ENCODE data around the gene LENG1. TPM values are rescaled to one million over a fixed set of nuclear protein-coding genes. Genes with fewer than 3 reads are reported as not detected.
A peak's percentile ranks its signal among the peaks of the same experiment; 100 is the strongest.

LENG1 gene
- total and polyA plus RNA-seq, 9 of the 15 experiments (the other 6 are each of a cell fraction or from before 2014, with no cell fraction given), result 0.30 to 10.5 (median 4.7) TPM

DNA sequence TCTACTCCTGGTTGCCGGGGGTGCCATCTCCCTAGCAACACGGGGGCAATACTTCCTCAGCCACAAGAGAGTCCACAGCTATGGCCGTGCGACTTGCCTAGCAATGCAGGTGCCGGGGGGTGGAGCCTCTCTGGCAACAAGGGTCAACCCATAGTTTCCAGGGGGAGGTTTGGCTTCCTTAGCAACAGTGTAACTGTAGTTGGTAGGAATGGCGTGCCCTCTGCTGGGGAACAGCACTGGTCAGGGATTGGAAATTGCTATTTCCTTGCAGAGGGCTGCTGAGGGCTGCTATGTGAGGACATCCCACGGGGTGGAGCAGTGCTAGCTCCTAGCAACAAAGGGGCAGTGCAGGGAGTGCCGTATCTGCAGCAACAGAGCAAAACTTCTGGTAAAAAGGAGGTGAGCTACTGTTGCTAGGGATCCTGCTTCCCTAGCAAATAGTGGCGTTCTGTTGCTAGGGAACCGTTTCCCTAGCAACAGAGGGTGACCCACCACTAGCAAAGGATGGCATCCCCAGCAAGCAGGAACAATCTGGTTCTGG is 20.5 kb upstream of the LENG1 start:
- TF ChIP-seq BMI1 (IDR thresholded peaks at IDR 0.05; ENCODE audit: low read length) (peak; percentile 47; the same call in 1 of the 2 replicates), RCOR1 (IDR thresholded peaks at IDR 0.05; ENCODE audit: borderline replicate concordance in 1 of 2, low read depth in 2 of 2, low read length in 2 of 2) (peak in 1 of 2 experiments; percentile 54; a peak in 1 of 4 replicates), MYNN (IDR thresholded peaks at IDR 0.05) (peak; percentile 99), MYNN (CRISPR knock-in tag; IDR thresholded peaks at IDR 0.05) (peak; percentile 82; the same call in 1 of the 2 replicates), KDM1A (IDR thresholded peaks at IDR 0.05) (peak in 1 of 2 experiments; percentile 27; a peak in 1 of 4 replicates), MXI1 (IDR thresholded peaks at IDR 0.05; ENCODE audit: low read depth, low read length) (peak; percentile 90), TOE1 (IDR thresholded peaks at IDR 0.05; ENCODE audit: borderline replicate concordance) (no peak), TOE1 (CRISPR knock-in tag; IDR thresholded peaks at IDR 0.05; ENCODE audit: borderline replicate concordance, low read depth) (no peak), CTBP1 (IDR thresholded peaks at IDR 0.05; ENCODE audit: borderline replicate concordance) (0 out of 2 replicates have a peak, but pooled peaks have one; percentile 26), GATA2 (CRISPR knock-in tag; IDR thresholded peaks at IDR 0.05) (no peak), ZNF12 (CRISPR knock-in tag; IDR thresholded peaks at IDR 0.05) (0 out of 2 replicates have a peak, but pooled peaks have one; percentile 27), FOXJ2 (tag; IDR thresholded peaks at IDR 0.05) (peak; percentile 76), POLR3A (IDR thresholded peaks at IDR 0.05; ENCODE audit: borderline replicate concordance, extremely low read depth, insufficient read depth, insufficient read length) (no peak), RFX1 (IDR thresholded peaks at IDR 0.05) (peak; percentile 97)
- TF ChIP-seq, protein P1, sequence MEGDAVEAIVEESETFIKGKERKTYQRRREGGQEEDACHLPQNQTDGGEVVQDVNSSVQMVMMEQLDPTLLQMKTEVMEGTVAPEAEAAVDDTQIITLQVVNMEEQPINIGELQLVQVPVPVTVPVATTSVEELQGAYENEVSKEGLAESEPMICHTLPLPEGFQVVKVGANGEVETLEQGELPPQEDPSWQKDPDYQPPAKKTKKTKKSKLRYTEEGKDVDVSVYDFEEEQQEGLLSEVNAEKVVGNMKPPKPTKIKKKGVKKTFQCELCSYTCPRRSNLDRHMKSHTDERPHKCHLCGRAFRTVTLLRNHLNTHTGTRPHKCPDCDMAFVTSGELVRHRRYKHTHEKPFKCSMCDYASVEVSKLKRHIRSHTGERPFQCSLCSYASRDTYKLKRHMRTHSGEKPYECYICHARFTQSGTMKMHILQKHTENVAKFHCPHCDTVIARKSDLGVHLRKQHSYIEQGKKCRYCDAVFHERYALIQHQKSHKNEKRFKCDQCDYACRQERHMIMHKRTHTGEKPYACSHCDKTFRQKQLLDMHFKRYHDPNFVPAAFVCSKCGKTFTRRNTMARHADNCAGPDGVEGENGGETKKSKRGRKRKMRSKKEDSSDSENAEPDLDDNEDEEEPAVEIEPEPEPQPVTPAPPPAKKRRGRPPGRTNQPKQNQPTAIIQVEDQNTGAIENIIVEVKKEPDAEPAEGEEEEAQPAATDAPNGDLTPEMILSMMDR (IDR thresholded peaks at IDR 0.05 in 2 of 3, conservative IDR thresholded peaks at IDR 0.05 in 1 of 3; ENCODE audit: insufficient read depth in 2 of 3, low read depth in 1 of 3, low read length in 3 of 3), result peak in 2 of 3 experiments; percentile 23 to 43; a peak in 3 of 6 replicates
- Histone ChIP-seq H3K4me2 (ENCODE audit: insufficient read depth, low read length) (no peak overlapping the region), H2AFZ (ENCODE audit: low read depth, low read length) (no peak overlapping the region), H3K4me1 (replicated peaks in 1 of 2; ENCODE audit: control insufficient read depth in 2 of 2, insufficient read depth in 2 of 2, low read length in 2 of 2) (peaks cover 0 to 13% of the 10 kb centered on the region in 2 experiments; a peak in 2 of 5 replicates), H3K9me1 (ENCODE audit: control insufficient read depth, insufficient read depth, low read length) (peaks cover 3% of the 10 kb centered on the region), H3K9ac (ENCODE audit: insufficient read depth in 1 of 2, low read depth in 2 of 2, low read length in 2 of 2) (no peak overlapping the region), H3K9me3 (replicated peaks; ENCODE audit: control insufficient read depth, insufficient read depth, low read depth, low read length) (no peaks in the 10 kb centered on the region), H3K36me3 (ENCODE audit: control insufficient read depth, insufficient read depth, low read length) (peaks cover 63% of the 10 kb centered on the region; the same call in 2 of the 3 replicates), H3K27ac (ENCODE audit: extremely low read depth, low read depth, low read length) (no peak overlapping the region), H3K4me3 (no peak overlapping the region), H3K27me3 (ENCODE audit: control insufficient read depth in 2 of 2, insufficient read depth in 2 of 2, low read length in 2 of 2) (no peaks in the 10 kb centered on the region), H3K79me2 (ENCODE audit: control insufficient read depth, insufficient read depth, low read length) (no peaks in the 10 kb centered on the region), H4K20me1 (replicated peaks; ENCODE audit: control insufficient read depth, insufficient read depth, low read length) (no peaks in the 10 kb centered on the region; the same call in 1 of the 2 replicates)
- peak; percentile 37 for FAIRE-seq
- 85% methylated on average over 9 of the region's 10 CpGs for WGBS (ENCODE audit: insufficient coverage, low coverage, missing lambda C conversion rate)
- in situ Hi-C loops (cut with MboI) (no loop called here), intact Hi-C loops (cut with micrococcal nuclease) (no loop called here)
- no TSS peak for BruUV-seq (replicated peaks)
- ATAC-seq, result peak; percentile 63
- ChIA-PET CTCF (ENCODE audit: low intra/inter-chr PET ratio) (no interaction called here), POLR2A (interaction anchor here (1.3 to 1.7 kb wide), 3 partner anchors 10 to 21 kb away, joined by 4 to 10 read pairs (median 8); partner anchors contain the start of genes MBOAT7 and RPS9)
- peak in 2 of 4 experiments; percentile 19 to 25 for DNase-seq (ENCODE audit: extremely low read depth in 1 of 4, low spot score in 3 of 4)

All from K562 (cell line).